GM12878 (cell line): ENCODE results near the gene POLR1A. TPM values are rescaled to one million over a fixed set of nuclear protein-coding genes. Genes with fewer than 3 reads are reported as not detected.

Experiments
- ATAC-seq: fragments of 200-7000 bp; cut with Tn5 transposase; 3 replicates; pipeline ENCODE4 v1.9.1; 2020; ENCODE audit warnings: mild to moderate bottlenecking, moderate library complexity
- BruUV-seq: library from RNA; stranded (reverse); fragments of 400-500 nt; replicated peaks from 2 replicates; lab custom pipeline; 2021; lab: Mats Ljungman, UMichigan
- CTCF ChIA-PET: fragments of 300-600 bp; sonication (Branson Sonifier 250); formaldehyde crosslinking; extraction: SDS; loops from one replicate; lab custom pipeline; 2021; ENCODE audit warnings: inconsistent platforms; lab: Yijun Ruan, JAX
- POLR2A ChIA-PET: fragments of 350-600 bp; formaldehyde crosslinking; extraction: SDS; loops from one replicate; lab custom pipeline; 2021; ENCODE audit warnings: inconsistent platforms; lab: Charles Lee
- RAD21 ChIA-PET: fragments of 300-600 bp; sonication (Branson Sonifier 250); formaldehyde crosslinking; loops from one replicate; lab custom pipeline; 2023; ENCODE audit warnings: antibody characterized with exemption; ENCODE audit not compliant: unreplicated experiment; lab: Charles Lee
- SMC1A ChIA-PET: fragments of 300-600 bp; sonication (Branson Sonifier 250); formaldehyde crosslinking; loops from one replicate; lab custom pipeline; 2023; ENCODE audit not compliant: unreplicated experiment, uncharacterized antibody; lab: Charles Lee
- DNase-seq: peaks from one replicate; pipeline ENCODE4 v3.0.0-alpha.2; 2011; ENCODE audit warnings: low read depth, low spot score
- FAIRE-seq: peaks from 3 replicates; lab custom pipeline; 2011; peaks lifted over from hg19 to GRCh38; lab: Jason Lieb, UNC
- H2AFZ ChIP-seq: 2 replicates; pipeline ENCODE4 v1.6.0; 2011; ENCODE audit warnings: low read depth, low read length, control low read depth; ENCODE audit not compliant: control insufficient read depth
- H3K27ac ChIP-seq: 2 replicates; pipeline ENCODE4 v1.5.1; 2011; ENCODE audit warnings: control low read depth; ENCODE audit not compliant: control insufficient read depth, insufficient read depth
- H3K27me3 ChIP-seq, 2 experiments: replicated peaks in 1 of 2; 2 replicates each; pipeline versions ENCODE4 v1.6.0 to v1.6.1; 2011; ENCODE audit warnings: low read length in 1 of 2; ENCODE audit not compliant: control insufficient read depth in 2 of 2, insufficient read depth in 2 of 2
- H3K36me3 ChIP-seq, 2 experiments: 2 replicates each; pipeline ENCODE4 v1.5.1; 2011; ENCODE audit warnings: low read length in 1 of 2; ENCODE audit not compliant: control insufficient read depth in 2 of 2, insufficient read depth in 2 of 2
- H3K4me1 ChIP-seq: 2 replicates; pipeline ENCODE4 v1.6.1; 2011; ENCODE audit warnings: mild to moderate bottlenecking, low read length, moderate library complexity, mixed read lengths; ENCODE audit not compliant: control insufficient read depth, insufficient read depth
- H3K4me2 ChIP-seq: 2 replicates; pipeline ENCODE4 v1.6.0; 2011; ENCODE audit warnings: control low read depth; ENCODE audit not compliant: control insufficient read depth, insufficient read depth
- H3K4me3 ChIP-seq: fragments of 200-600 bp; sonication (generic); 2 replicates; pipeline ENCODE4 v1.5.1; 2016
- H3K79me2 ChIP-seq: 2 replicates; pipeline ENCODE4 v1.6.0; 2011; ENCODE audit warnings: low read length; ENCODE audit not compliant: control insufficient read depth, insufficient read depth
- H3K9ac ChIP-seq: 2 replicates; pipeline ENCODE4 v1.8.0; 2011; ENCODE audit warnings: low read length, control low read depth, mixed read lengths; ENCODE audit not compliant: control insufficient read depth, insufficient read depth
- H3K9me3 ChIP-seq: replicated peaks from 3 replicates; pipeline ENCODE4 v1.5.1; 2011; ENCODE audit warnings: mild to moderate bottlenecking, low read length; ENCODE audit not compliant: control insufficient read depth, insufficient read depth
- H4K20me1 ChIP-seq: 2 replicates; pipeline ENCODE4 v1.6.0; 2011; ENCODE audit not compliant: control insufficient read depth, insufficient read depth
- BACH1 ChIP-seq: fragments of 450-650 bp; IDR thresholded peaks from 2 replicates; pipeline ENCODE4 v1.6.1; 2017; ENCODE audit warnings: mild to moderate bottlenecking, borderline replicate concordance
- HCFC1 ChIP-seq: fragments of 150-350 bp; IDR thresholded peaks from 2 replicates; pipeline ENCODE4 v1.6.1; 2014; ENCODE audit warnings: low read length
- HDAC6 ChIP-seq: fragments of 200-600 bp; sonication (generic); IDR thresholded peaks from one replicate; pipeline ENCODE4 v1.8.0; 2017; ENCODE audit warnings: antibody characterized with exemption; ENCODE audit not compliant: unreplicated experiment
- HDGF ChIP-seq: fragments of 450-650 bp; IDR thresholded peaks from 2 replicates; pipeline ENCODE4 v1.6.1; 2016; ENCODE audit warnings: antibody characterized with exemption
- WGBS: methylation state at CpG from one replicate; pipeline ENCODE4 v1.1.6; 2016; ENCODE audit warnings: low lambda C conversion rate; ENCODE audit not compliant: insufficient replicate concordance, insufficient coverage; ENCODE audit errors: missing lambda C conversion rate; 5-methylcytosine and 5-hydroxymethylcytosine counted together
- in situ Hi-C: fragments of 300-500 bp; cut with MboI; formaldehyde crosslinking; loops from 9 replicates; pipeline ENCODE4 v1.14.3; 2018; ENCODE audit warnings: mixed read lengths
- intact Hi-C: fragments of 100-400 bp; cut with micrococcal nuclease; formaldehyde crosslinking; loops from one replicate; pipeline ENCODE4 v1.14.2; 2022; ENCODE audit not compliant: unreplicated experiment
- polyA plus RNA-seq, 11 experiments: library from polyadenylated mRNA; depleted of rRNA in 4 of 11; unstranded in 6 of 11; stranded (reverse) in 5 of 11; fragments of >200 nt; fragmentation: Nextera tagmentation in 4 of 11; fragmentation: Illumina TruSeq in 1 of 11; extraction: Ambion mirVana in 4 of 11; extraction: Trizol in 1 of 11; gene quantifications; 1 replicate in 1 of 11; 2 replicates in 10 of 11; pipeline versions ENCODE4 v1.2.1 to v1.2.3, GENCODE V29; 2011 to 2016; ENCODE audit warnings: inconsistent platforms in 2 of 11, missing spikeins in 2 of 11, low read depth in 1 of 11
- total RNA-seq, 4 experiments: library from RNA; depleted of rRNA in 3 of 4; stranded (reverse); fragments of >200 nt in 3 of 4; fragmentation: Illumina TruSeq in 1 of 4; extraction: Trizol in 1 of 4; gene quantifications; 2 replicates each; pipeline versions ENCODE4 v1.2.1 to v1.2.3, GENCODE V29; 2013 to 2021
- TF ChIP-seq, protein P1 (sequence below): fragments of 450-650 bp; formaldehyde crosslinking; IDR thresholded peaks from 2 replicates; pipeline ENCODE4 v1.4.0; 2022; ENCODE audit warnings: mild to moderate bottlenecking, moderate library complexity

POLR1A gene
- total and polyA plus RNA-seq, 10 of the 15 experiments (the other 5 are each of a cell fraction or from before 2014, with no cell fraction given): 2.1 to 53.9 (median 17.8) TPM

DNA sequence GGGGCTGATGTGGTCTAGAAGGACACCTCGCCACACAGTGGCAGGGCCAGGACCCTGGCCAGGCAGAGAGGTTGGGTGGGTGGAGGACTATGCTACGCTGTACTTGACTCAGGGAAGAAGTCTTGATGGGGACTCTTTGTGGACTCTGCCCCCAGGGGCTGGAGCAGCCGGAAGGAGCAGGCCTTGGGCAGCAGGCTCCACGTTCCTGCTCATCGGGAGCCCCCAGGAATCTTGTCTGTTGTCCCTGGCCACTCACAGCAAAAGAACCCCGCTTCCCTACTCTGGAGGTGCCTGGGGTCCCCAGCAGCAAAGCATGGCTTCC is 79.0 kb downstream of the POLR1A start:
- DNase-seq: no peak
- TF ChIP-seq BACH1 (no peak), HDGF (no peak), HDAC6 (no peak), HCFC1 (no peak)
- TF ChIP-seq, protein P1, sequence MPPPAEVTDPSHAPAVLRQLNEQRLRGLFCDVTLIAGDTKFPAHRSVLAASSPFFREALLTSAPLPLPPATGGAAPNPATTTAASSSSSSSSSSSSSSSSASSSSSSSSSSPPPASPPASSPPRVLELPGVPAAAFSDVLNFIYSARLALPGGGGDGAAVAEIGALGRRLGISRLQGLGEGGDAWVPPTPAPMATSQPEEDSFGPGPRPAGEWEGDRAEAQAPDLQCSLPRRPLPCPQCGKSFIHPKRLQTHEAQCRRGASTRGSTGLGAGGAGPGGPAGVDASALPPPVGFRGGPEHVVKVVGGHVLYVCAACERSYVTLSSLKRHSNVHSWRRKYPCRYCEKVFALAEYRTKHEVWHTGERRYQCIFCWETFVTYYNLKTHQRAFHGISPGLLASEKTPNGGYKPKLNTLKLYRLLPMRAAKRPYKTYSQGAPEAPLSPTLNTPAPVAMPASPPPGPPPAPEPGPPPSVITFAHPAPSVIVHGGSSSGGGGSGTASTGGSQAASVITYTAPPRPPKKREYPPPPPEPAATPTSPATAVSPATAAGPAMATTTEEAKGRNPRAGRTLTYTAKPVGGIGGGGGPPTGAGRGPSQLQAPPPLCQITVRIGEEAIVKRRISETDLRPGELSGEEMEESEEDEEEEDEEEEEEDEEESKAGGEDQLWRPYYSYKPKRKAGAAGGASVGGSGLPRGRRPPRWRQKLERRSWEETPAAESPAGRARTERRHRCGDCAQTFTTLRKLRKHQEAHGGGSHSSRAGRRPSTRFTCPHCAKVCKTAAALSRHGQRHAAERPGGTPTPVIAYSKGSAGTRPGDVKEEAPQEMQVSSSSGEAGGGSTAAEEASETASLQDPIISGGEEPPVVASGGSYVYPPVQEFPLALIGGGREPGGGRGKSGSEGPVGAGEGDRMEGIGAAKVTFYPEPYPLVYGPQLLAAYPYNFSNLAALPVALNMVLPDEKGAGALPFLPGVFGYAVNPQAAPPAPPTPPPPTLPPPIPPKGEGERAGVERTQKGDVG: no peak
- no peaks in the 10 kb centered on the region for H3K4me1 ChIP-seq
- ChIA-PET CTCF (interaction anchor here (1.6 to 6.4 kb wide), 2 partner anchors 9 to 199 kb away, joined by 5 to 39 read pairs; no protein-coding TSS in a partner anchor), RAD21 (interaction anchor here (1.2 kb wide), 1 partner anchor 32 kb away, joined by 3 read pairs; no protein-coding TSS in a partner anchor), POLR2A (interaction anchor here (1.0 kb wide), 1 partner anchor 10 kb away, joined by 3 read pairs; no protein-coding TSS in a partner anchor), SMC1A (interaction anchor here (0.8 to 5.1 kb wide), 3 partner anchors 44 to 200 kb away, joined by 3 to 45 read pairs (median 5); no protein-coding TSS in a partner anchor)
- in situ Hi-C loops (no loop called here), intact Hi-C loops (no loop called here)
- no peaks in the 10 kb centered on the region for H3K27me3 ChIP-seq
- H3K4me3 ChIP-seq: no peak overlapping the region
- no peak overlapping the region for H3K4me2 ChIP-seq
- no peak overlapping the region for H3K9ac ChIP-seq
- no peak for ATAC-seq
- no peak overlapping the region for H3K27ac ChIP-seq
- no peaks in the 10 kb centered on the region for H3K79me2 ChIP-seq
- 94% methylated on average over 6 of the region's 6 CpGs for WGBS
- no peak for FAIRE-seq
- H4K20me1 ChIP-seq: no peaks in the 10 kb centered on the region
- peaks cover 36 to 41% of the 10 kb centered on the region in 2 experiments for H3K36me3 ChIP-seq
- H2AFZ ChIP-seq: no peak overlapping the region
- H3K9me3 ChIP-seq: no peaks in the 10 kb centered on the region; the same call in 2 of the 3 replicates
- TSS peak; percentile 17 for BruUV-seq
